HEK293 (cell line): ENCODE measurements around the gene CHCHD5.

Experiments
- BCL11A ChIP-seq: fragments of 450-650 bp; formaldehyde crosslinking; IDR thresholded peaks from 2 replicates; pipeline ENCODE4 v1.5.1; 2016; ENCODE audit warnings: low read depth, missing biosample characterization, missing genetic modification characterization
- MZF1 ChIP-seq: fragments of 450-650 bp; formaldehyde crosslinking; IDR thresholded peaks from 2 replicates; pipeline ENCODE4 v1.5.1; 2017; ENCODE audit warnings: missing biosample characterization, missing genetic modification characterization, borderline replicate concordance
- SCRT2 ChIP-seq: fragments of 450-650 bp; formaldehyde crosslinking; IDR thresholded peaks from 2 replicates; pipeline ENCODE4 v1.5.1; 2016; ENCODE audit warnings: missing biosample characterization, missing genetic modification characterization
- YY1 ChIP-seq: fragments of 450-650 bp; formaldehyde crosslinking; IDR thresholded peaks from 2 replicates; pipeline ENCODE4 v1.5.1; 2018; ENCODE audit warnings: missing biosample characterization, missing genetic modification characterization
- ZBTB21 ChIP-seq: fragments of 450-650 bp; formaldehyde crosslinking; IDR thresholded peaks from 2 replicates; pipeline ENCODE4 v1.5.1; 2017; ENCODE audit warnings: missing biosample characterization, missing genetic modification characterization
- ZNF10 ChIP-seq: fragments of 450-650 bp; formaldehyde crosslinking; IDR thresholded peaks from 2 replicates; pipeline ENCODE4 v1.5.1; 2017; ENCODE audit warnings: missing biosample characterization, missing genetic modification characterization
- ZNF121 ChIP-seq: fragments of 450-650 bp; formaldehyde crosslinking; IDR thresholded peaks from 2 replicates; pipeline ENCODE4 v1.5.1; 2016; ENCODE audit warnings: missing biosample characterization, missing genetic modification characterization
- ZNF23 ChIP-seq: fragments of 450-650 bp; formaldehyde crosslinking; IDR thresholded peaks from 2 replicates; pipeline ENCODE4 v1.5.1; 2016; ENCODE audit warnings: missing biosample characterization, missing genetic modification characterization, borderline replicate concordance
- TF ChIP-seq, protein P1 (sequence below): fragments of 450-650 bp; formaldehyde crosslinking; IDR thresholded peaks from 2 replicates; pipeline ENCODE4 v1.5.1; 2016; ENCODE audit warnings: missing biosample characterization, missing genetic modification characterization
- TF ChIP-seq, protein P2 (sequence below): fragments of 450-650 bp; IDR thresholded peaks from 2 replicates; pipeline ENCODE4 v1.5.1; 2018; ENCODE audit warnings: missing biosample characterization, mild to moderate bottlenecking, missing genetic modification characterization
- TF ChIP-seq, protein P3 (sequence below): fragments of 450-650 bp; formaldehyde crosslinking; IDR thresholded peaks from 2 replicates; pipeline ENCODE4 v1.5.1; 2016; ENCODE audit warnings: missing biosample characterization, missing genetic modification characterization, low read depth
- TF ChIP-seq, protein P4 (sequence below): fragments of 450-650 bp; formaldehyde crosslinking; IDR thresholded peaks from 2 replicates; pipeline ENCODE4 v1.5.0; 2017; ENCODE audit warnings: missing biosample characterization, missing genetic modification characterization, borderline replicate concordance
- TF ChIP-seq, protein P5 (sequence below): fragments of 450-650 bp; formaldehyde crosslinking; IDR thresholded peaks from 2 replicates; pipeline ENCODE4 v1.5.1; 2016; ENCODE audit warnings: missing biosample characterization, missing genetic modification characterization

DNA sequence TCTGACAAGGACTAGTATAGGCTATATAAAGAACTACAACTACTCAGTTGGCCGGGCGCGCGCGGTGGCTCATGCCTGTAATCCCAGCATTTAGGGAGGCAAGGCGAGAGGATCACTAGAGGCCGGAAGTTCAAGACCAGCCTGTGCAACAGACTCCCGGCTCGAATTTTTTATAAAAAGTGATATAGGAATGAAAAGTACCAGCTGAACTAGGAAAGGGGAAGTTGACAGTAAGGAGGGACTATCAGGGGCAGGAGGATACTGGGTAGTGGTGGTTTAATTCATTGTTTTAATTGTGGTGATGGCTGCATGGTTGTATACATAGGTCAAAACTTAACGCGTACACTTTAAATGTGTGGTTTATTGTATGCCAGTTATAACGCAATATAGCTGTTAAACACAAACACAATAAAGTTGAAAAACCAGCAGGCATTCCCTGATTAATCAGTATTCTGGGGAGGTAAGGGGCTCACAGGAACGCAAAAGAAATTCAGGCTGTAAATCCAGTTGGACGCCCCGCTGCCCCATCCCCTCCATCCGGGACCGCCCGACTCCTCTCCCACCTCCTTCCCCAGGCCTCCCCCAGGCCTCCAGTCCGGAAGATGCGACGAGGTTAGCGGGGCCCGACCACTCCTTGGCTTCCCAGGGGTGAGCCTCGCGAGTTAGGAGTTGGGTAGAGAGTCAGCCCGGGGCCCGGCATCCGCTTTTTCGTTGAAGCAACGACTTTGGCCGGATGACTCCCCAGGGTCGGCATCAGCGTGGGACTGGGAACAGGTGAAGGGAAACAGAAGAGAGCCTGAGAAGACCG, 42.9 kb upstream of the CHCHD5 start:
- TF ChIP-seq ZNF121 (tag by site-specific recombination), result no peak
- no peak for TF ChIP-seq BCL11A
- TF ChIP-seq ZNF10 (tag by site-specific recombination), result peak; percentile 83
- no peak for TF ChIP-seq MZF1 (tag by site-specific recombination)
- TF ChIP-seq ZNF23 (tag by site-specific recombination), result no peak
- no peak for TF ChIP-seq YY1 (tag by site-specific recombination)
- TF ChIP-seq, protein P1, sequence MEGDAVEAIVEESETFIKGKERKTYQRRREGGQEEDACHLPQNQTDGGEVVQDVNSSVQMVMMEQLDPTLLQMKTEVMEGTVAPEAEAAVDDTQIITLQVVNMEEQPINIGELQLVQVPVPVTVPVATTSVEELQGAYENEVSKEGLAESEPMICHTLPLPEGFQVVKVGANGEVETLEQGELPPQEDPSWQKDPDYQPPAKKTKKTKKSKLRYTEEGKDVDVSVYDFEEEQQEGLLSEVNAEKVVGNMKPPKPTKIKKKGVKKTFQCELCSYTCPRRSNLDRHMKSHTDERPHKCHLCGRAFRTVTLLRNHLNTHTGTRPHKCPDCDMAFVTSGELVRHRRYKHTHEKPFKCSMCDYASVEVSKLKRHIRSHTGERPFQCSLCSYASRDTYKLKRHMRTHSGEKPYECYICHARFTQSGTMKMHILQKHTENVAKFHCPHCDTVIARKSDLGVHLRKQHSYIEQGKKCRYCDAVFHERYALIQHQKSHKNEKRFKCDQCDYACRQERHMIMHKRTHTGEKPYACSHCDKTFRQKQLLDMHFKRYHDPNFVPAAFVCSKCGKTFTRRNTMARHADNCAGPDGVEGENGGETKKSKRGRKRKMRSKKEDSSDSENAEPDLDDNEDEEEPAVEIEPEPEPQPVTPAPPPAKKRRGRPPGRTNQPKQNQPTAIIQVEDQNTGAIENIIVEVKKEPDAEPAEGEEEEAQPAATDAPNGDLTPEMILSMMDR (tag by site-specific recombination), result no peak
- TF ChIP-seq, protein P2, sequence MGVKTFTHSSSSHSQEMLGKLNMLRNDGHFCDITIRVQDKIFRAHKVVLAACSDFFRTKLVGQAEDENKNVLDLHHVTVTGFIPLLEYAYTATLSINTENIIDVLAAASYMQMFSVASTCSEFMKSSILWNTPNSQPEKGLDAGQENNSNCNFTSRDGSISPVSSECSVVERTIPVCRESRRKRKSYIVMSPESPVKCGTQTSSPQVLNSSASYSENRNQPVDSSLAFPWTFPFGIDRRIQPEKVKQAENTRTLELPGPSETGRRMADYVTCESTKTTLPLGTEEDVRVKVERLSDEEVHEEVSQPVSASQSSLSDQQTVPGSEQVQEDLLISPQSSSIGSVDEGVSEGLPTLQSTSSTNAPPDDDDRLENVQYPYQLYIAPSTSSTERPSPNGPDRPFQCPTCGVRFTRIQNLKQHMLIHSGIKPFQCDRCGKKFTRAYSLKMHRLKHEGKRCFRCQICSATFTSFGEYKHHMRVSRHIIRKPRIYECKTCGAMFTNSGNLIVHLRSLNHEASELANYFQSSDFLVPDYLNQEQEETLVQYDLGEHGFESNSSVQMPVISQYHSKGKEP (tag by site-specific recombination), result no peak
- TF ChIP-seq, protein P3, sequence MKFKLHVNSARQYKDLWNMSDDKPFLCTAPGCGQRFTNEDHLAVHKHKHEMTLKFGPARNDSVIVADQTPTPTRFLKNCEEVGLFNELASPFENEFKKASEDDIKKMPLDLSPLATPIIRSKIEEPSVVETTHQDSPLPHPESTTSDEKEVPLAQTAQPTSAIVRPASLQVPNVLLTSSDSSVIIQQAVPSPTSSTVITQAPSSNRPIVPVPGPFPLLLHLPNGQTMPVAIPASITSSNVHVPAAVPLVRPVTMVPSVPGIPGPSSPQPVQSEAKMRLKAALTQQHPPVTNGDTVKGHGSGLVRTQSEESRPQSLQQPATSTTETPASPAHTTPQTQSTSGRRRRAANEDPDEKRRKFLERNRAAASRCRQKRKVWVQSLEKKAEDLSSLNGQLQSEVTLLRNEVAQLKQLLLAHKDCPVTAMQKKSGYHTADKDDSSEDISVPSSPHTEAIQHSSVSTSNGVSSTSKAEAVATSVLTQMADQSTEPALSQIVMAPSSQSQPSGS (tag by site-specific recombination), result no peak
- TF ChIP-seq, protein P4, sequence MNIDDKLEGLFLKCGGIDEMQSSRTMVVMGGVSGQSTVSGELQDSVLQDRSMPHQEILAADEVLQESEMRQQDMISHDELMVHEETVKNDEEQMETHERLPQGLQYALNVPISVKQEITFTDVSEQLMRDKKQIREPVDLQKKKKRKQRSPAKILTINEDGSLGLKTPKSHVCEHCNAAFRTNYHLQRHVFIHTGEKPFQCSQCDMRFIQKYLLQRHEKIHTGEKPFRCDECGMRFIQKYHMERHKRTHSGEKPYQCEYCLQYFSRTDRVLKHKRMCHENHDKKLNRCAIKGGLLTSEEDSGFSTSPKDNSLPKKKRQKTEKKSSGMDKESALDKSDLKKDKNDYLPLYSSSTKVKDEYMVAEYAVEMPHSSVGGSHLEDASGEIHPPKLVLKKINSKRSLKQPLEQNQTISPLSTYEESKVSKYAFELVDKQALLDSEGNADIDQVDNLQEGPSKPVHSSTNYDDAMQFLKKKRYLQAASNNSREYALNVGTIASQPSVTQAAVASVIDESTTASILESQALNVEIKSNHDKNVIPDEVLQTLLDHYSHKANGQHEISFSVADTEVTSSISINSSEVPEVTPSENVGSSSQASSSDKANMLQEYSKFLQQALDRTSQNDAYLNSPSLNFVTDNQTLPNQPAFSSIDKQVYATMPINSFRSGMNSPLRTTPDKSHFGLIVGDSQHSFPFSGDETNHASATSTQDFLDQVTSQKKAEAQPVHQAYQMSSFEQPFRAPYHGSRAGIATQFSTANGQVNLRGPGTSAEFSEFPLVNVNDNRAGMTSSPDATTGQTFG, result no peak
- no peak for TF ChIP-seq ZBTB21
- TF ChIP-seq, protein P5, sequence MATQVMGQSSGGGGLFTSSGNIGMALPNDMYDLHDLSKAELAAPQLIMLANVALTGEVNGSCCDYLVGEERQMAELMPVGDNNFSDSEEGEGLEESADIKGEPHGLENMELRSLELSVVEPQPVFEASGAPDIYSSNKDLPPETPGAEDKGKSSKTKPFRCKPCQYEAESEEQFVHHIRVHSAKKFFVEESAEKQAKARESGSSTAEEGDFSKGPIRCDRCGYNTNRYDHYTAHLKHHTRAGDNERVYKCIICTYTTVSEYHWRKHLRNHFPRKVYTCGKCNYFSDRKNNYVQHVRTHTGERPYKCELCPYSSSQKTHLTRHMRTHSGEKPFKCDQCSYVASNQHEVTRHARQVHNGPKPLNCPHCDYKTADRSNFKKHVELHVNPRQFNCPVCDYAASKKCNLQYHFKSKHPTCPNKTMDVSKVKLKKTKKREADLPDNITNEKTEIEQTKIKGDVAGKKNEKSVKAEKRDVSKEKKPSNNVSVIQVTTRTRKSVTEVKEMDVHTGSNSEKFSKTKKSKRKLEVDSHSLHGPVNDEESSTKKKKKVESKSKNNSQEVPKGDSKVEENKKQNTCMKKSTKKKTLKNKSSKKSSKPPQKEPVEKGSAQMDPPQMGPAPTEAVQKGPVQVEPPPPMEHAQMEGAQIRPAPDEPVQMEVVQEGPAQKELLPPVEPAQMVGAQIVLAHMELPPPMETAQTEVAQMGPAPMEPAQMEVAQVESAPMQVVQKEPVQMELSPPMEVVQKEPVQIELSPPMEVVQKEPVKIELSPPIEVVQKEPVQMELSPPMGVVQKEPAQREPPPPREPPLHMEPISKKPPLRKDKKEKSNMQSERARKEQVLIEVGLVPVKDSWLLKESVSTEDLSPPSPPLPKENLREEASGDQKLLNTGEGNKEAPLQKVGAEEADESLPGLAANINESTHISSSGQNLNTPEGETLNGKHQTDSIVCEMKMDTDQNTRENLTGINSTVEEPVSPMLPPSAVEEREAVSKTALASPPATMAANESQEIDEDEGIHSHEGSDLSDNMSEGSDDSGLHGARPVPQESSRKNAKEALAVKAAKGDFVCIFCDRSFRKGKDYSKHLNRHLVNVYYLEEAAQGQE, result no peak
- no peak for TF ChIP-seq SCRT2 (tag by site-specific recombination)
